Activated CD8-positive, alpha-beta memory T cell treated with anti-CD3 and anti-CD28 coated beads for 1 hour (primary cell): Measurements from ENCODE around the gene JAK1.

ENCODE experiments used
- DNase-seq, 2 donors: peaks; one replicate each; pipeline ENCODE4 v3.0.0-alpha.2; 2020; ENCODE audit warnings: low read depth in 1 of 2; ENCODE audit errors: extremely low read depth in 1 of 2

Gene JAK1

GRCh38 chr1:64980745-64981600 is 14.6 kb upstream of the JAK1 start:
- no peak for DNase-seq

GRCh38 chr1:64979358-64979757 is 13.0 kb upstream of the JAK1 start:
- DNase-seq: no peak

GRCh38 chr1:64976361-64976760 is 10.0 kb upstream of the JAK1 start:
- DNase-seq: no peak

GRCh38 chr1:64975740-64976139 is 9.4 kb upstream of the JAK1 start:
- no peak for DNase-seq

- DNase-seq: no peak
Observed at GRCh38 chr1:64975127-64975526, 8.8 kb upstream of the JAK1 start.

- no peak for DNase-seq
Observed at GRCh38 chr1:64974288-64974825, 8.0 kb upstream of the JAK1 start.

- DNase-seq: no peak
Observed at GRCh38 chr1:64973061-64973647, 6.8 kb upstream of the JAK1 start.

GRCh38 chr1:64969305-64970046 is 3.1 kb upstream of the JAK1 start:
- no peak for DNase-seq

- no peak for DNase-seq
Observed at GRCh38 chr1:64967381-64967780, 1.0 kb upstream of the JAK1 start.

- peak; percentile 43 to 61 for DNase-seq
Observed at GRCh38 chr1:64965366-64966157, 787 bp downstream of the JAK1 start.

- no peak for DNase-seq
Observed at GRCh38 chr1:64963466-64963865, 2.9 kb downstream of the JAK1 start.

GRCh38 chr1:64962441-64962840 is 3.9 kb downstream of the JAK1 start:
- no peak for DNase-seq

- no peak for DNase-seq
Observed at GRCh38 chr1:64961923-64962322, 4.4 kb downstream of the JAK1 start.

- no peak for DNase-seq
Observed at GRCh38 chr1:64960731-64961130, 5.6 kb downstream of the JAK1 start.

- no peak for DNase-seq
Observed at GRCh38 chr1:64959986-64960385, 6.4 kb downstream of the JAK1 start.

GRCh38 chr1:64956733-64957441 is 9.5 kb downstream of the JAK1 start:
- DNase-seq: no peak

- no peak for DNase-seq
Observed at GRCh38 chr1:64956010-64956640, 10.2 kb downstream of the JAK1 start.

GRCh38 chr1:64955097-64956009 is 11.0 kb downstream of the JAK1 start:
- no peak for DNase-seq

- no peak for DNase-seq
Observed at GRCh38 chr1:64953241-64953640, 13.1 kb downstream of the JAK1 start.
